Astrocyte of the hippocampus (primary cell): ENCODE measurements around the gene TTC23L.
"Not testable (repeated sequence)": the region's sequence is repeated elsewhere in the genome, so short reads cannot be mapped to it uniquely, and the experiment has no call there.

Experiments used
- DNase-seq: peaks from one replicate; pipeline ENCODE4 v3.0.0; 2011; ENCODE audit warnings: low read depth, low spot score

The TTC23L gene, protein sequence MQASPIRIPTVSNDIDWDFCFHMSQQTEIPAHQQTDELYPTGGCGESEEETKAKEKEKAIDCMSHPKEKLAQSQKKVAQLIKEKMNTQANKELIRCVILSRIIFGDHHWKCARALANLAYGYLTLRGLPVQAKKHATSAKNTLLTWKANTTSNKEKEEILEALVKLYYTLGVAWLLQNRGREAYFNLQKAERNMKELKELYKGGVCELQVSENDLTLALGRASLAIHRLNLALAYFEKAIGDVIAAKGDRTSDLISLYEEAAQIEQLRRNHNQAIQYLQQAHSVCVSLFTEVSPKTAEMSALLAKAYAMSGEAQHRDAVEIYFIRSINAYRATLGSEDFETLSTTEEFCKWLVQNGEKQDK

DNA sequence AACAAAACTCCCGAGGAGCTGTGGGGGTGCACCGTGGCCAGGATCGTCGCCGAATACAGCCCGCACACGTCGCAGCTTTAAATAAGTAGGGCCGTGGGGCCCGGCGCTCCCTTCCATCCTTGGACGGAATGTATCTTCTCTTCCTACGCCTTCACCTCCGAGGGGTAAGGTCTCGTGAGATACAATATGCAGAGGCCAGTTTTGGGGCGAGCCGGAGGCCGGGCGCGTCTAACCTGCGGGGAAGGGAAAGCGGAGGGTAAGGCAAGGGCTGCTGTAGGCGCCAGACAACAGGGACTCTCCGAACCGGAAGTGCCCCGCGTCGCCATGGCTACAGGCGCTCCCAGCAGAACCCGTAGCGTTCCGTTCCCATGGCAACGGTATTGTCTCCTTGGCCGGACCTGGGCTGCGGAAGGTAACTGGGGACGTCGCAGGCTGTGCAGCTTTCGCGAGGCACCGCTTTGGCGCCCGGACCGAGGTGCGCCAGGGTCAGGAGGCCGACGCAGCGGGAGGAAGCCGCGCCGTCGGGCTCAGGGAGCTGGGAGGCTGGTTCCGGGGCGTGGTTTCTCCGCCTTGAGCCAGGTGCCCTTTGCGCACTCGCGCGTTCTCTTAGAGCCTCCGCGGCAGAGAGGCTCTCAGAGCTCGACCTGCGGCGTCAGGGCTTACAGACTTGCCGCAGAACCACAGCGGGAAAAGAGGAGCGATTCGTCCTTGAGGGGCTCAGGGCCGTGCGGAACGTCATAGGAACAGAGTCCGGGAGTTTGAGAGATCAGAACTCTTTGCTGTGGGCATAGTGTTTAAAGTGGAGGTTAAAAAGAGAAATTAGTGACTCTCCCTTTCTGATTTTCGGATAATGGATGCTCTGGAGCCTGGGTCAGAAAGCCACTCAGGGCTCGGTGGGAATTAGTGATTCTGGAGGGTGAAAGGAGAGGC lies at the start of gene TTC23L:
Gene TTC23L, plus strand, starts transcription at position 380 of the 930 bp plus-strand sequence. CDS start 1,508 bp downstream, outside the sequence.
- peak; percentile 93 for DNase-seq

DNA sequence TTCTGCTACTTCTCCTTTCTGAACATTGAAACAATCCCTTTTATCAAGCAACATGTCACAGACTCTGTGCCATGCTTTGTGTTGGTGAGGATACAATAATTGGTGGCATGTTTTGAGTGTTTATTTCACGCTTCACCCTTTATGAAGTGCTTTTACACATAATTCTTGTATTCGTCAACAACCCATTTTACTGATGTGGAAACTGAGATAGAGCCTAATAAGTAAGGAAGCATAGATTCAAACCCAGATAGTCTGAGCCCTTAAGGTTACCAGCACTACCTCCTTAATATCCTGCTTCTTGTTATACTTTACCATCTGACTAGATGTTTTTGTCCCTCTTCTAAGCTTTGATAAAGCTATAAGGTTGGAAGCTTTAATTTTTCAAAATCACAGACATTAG lies 49.3 kb upstream of the TTC23L start:
- no peak for DNase-seq

- DNase-seq = no peak
Measured at GRCh38 chr5:34790069-34790468, 48.9 kb upstream of the TTC23L start.

DNA sequence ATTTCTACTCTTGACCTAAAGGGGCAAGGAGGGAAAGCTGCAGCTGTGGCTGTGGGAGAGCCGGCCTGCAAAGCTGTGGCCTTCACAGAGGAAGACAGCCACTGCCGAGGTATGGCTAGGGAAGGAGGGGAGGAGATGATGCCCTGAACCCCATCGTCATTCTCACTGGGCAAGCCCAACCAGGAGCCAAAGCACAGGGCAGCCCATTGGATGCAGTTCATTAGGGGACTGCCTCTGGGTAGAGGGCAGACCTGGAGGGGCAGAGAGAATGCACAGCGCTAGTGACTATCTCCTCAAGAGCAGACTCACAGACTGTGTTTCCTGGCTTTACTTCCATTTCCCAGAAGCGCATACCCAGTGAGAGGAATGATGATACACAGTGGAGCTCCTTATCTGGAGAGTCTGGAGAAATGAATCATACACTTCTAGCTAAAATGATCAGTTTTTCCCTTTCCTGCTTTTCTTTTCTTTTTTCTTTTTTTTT lies 47.2 kb upstream of the TTC23L start:
- peak; percentile 46 for DNase-seq

GRCh38 chr5:34802834-34803563 lies 36.0 kb upstream of the TTC23L start:
- no peak for DNase-seq

- DNase-seq = no peak
Measured at GRCh38 chr5:34803974-34804732, 34.8 kb upstream of the TTC23L start.

DNA sequence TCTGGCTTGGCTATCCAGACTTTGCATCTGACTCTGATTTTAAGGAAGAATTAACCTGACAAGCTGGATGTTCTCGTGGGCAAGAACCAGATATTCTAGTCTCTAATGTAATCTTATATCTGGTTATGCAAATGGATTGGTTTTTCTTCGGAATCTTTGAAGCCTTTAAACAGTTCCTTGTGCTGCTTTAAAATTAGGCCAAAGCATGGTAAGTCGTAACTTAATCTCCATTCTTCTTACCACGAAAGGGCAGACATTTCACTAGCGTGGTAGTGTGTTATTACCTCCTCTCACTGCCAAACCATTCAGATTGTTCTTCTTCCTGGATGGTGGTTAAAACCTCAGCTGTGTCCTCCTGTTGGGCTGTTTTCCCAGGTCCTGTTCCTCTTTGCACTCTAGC lies 34.1 kb upstream of the TTC23L start:
- DNase-seq = peak; percentile 42

- DNase-seq = no peak
Measured at GRCh38 chr5:34806532-34806931, 32.4 kb upstream of the TTC23L start.

DNA sequence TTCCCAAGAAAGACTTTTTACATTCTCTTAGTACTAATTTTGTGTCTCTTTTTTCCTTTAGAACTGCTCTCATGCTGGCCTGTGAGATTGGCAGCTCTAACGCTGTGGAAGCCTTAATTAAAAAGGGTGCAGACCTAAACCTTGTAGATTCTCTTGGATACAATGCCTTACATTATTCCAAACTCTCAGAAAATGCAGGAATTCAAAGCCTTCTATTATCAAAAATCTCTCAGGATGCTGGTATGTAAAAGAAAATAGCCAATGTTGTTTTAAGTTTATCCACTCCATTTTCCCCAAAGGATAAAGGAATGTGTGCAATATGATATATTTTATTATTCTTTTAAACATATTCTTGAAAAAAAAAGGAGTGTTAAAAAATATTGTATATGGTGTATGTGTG lies 27.3 kb upstream of the TTC23L start:
- DNase-seq = peak; percentile 70

GRCh38 chr5:34813509-34813908 lies 25.5 kb upstream of the TTC23L start:
- DNase-seq = no peak

DNA sequence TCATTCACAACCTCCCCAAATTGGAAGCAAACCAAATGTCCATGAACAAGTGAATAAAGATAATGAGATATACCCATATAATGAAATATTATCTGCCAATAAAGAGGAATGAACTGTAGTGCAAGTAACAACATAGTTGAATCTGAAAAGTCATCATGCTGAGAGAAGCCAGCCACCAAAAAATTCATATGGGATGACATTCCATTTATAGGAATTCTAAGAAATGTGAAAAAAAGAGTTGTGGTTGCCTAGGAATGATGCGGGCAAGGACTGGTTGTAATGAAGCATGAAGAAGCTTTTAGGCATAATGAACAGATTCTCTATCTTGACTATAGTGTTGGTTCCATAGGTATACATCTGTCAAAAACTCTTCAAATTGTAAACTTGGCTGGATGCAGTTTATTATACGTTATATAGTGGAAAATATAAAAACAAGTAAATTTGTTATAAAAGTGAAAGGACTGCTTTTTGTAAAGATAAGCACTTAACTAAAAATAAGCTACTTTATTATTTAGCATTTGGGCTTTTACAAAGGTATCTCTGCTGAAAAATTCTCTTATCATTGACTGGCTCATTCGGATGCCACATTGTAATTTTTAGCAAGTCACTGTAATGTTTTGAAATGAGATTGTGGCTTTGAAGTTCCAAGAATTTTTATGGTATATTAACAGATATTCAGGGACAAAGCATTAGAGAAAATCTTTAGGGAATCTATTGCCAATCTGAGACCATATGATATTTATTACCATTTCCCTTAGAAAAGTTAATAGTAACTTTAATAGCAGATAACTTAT lies 21.2 kb upstream of the TTC23L start:
- peak; percentile 84 for DNase-seq

DNA sequence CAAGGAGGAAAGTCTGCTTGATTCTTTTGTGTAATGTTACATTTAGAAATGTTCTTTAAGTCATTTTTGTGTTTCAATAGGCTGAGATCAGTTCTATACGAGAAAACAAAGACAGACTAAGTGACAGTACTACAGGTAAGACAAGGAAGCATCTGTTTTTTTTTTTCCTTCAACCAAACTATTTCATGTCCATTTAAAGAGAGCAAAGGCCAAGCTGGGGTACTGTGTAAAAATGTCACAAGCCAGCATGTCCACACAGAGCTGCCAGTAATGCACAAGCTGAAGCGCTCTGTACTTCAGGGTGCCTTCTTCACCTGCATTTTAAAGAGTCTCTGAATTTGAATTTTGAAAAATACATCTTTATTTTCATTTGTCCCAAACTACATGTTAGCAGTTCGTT lies 20.2 kb upstream of the TTC23L start:
- no peak for DNase-seq

DNA sequence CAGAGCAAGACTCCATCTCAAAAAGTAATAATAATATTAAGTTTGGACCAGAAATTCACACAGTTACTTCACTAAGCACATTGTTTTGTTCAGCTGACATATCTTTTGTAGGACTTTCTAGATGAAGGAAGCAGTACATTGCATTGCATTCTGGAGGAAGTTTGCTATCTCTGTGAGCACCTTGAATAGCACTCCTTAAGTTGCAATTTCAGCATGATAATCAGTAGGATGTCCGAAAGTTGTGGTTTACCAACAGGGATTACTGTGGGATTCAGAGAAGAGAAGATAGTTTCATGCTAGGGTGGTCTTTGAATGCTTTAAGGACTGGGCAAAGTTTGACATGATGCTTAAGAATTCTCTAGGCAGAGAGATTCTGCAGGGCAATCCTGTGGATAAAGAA lies 18.4 kb upstream of the TTC23L start:
- DNase-seq = no peak

DNA sequence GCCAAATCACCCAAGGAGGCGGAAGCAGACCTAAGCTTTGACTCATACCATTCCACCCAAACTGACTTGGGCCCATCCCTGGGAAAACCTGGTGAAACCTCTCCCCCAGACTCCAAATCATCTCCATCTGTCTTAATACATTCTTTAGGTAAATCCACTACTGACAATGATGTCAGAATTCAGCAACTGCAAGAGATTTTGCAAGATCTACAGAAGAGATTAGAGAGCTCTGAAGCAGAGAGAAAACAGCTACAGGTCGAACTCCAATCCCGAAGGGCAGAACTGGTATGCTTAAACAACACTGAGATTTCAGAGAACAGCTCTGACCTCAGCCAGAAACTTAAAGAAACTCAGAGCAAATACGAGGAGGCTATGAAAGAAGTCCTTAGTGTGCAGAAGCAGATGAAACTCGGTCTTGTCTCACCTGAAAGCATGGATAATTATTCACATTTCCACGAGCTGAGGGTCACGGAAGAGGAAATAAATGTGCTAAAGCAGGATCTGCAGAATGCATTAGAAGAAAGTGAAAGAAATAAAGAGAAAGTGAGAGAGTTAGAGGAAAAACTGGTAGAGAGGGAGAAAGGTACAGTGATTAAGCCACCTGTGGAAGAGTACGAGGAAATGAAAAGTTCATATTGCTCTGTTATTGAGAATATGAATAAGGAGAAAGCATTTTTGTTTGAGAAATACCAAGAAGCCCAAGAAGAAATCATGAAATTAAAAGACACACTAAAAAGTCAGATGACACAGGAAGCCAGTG lies 15.8 kb upstream of the TTC23L start:
- no peak for DNase-seq

DNA sequence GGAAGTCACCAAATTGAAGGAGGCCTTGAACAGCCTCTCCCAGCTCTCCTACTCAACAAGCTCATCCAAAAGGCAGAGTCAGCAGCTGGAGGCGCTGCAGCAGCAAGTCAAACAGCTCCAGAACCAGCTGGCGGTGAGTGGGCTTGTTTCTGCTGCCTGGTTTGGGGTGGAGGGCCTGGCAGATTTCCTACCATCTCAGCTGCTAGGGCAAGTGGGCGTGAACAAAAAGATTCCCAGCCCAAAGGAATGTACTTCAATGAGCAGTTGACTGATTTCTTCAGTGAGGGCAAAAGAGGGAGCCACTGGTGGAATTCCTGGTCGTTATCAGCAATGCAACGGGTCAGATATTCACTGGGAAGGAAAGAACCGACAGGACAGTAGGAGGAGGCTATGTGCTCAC lies 12.6 kb upstream of the TTC23L start:
- peak; percentile 76 for DNase-seq

- no peak for DNase-seq
Measured at GRCh38 chr5:34827588-34828506, 11.1 kb upstream of the TTC23L start.

- DNase-seq = not testable (repeated sequence)
Measured at GRCh38 chr5:34830827-34831226, 8.1 kb upstream of the TTC23L start.

DNA sequence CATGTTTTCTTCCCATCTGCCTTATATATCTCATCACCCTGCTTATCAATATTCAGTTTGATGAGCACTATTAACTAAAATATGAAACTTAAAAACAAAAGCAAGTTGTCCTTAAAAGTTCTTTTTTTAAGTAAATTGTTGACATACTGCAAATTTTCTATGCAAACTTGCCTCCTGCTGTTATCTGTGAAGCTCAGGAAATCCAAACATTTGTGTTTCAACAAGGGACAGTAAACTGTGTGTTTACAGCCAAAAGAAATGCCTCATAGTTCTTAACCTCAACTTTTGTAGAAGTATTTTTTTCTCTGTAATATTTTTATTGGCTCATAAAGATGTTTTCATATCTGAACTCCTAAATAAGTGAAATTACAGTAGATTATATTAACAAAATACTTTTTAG lies 7.7 kb upstream of the TTC23L start:
- no peak for DNase-seq
